ENCODE results near the gene ORAI3.

- TF ChIP-seq REST (IDR thresholded peaks at IDR 0.05) (no peak), HMGXB4 (CRISPR knock-in tag; IDR thresholded peaks at IDR 0.05; ENCODE audit: borderline replicate concordance) (no peak), EP300 (IDR thresholded peaks at IDR 0.05) (no peak), FOSB (CRISPR knock-in tag; IDR thresholded peaks at IDR 0.05) (no peak), MYC (IDR thresholded peaks at IDR 0.05; ENCODE audit: borderline replicate concordance, low read length) (no peak), MAFK (IDR thresholded peaks at IDR 0.05; ENCODE audit: partially characterized antibody) (no peak), POLR2A (IDR thresholded peaks at IDR 0.05; ENCODE audit: low read length) (no peak), CTCF (IDR thresholded peaks at IDR 0.05) (no peak), CEBPB (IDR thresholded peaks at IDR 0.05) (no peak), ELK1 (IDR thresholded peaks at IDR 0.05; ENCODE audit: low read depth, low read length) (no peak), RFX5 (IDR thresholded peaks at IDR 0.05) (no peak), CBX8 (IDR thresholded peaks at IDR 0.05) (no peak), USF2 (IDR thresholded peaks at IDR 0.05) (no peak), HOXA7 (CRISPR knock-in tag; IDR thresholded peaks at IDR 0.05) (no peak)
Observed at GRCh38 chr16:30920891-30921290, 28.0 kb upstream of the ORAI3 start.
